WERI-Rb-1 (cell line): Measurements from ENCODE around the gene IARS2.

Experiments used
- DNase-seq: peaks from one replicate; pipeline ENCODE4 v3.0.0-alpha.2; 2020
- H3K27ac ChIP-seq: fragments of 250-450 bp; sonication (Bioruptor Pico); 2 replicates; pipeline ENCODE4 v1.5.1; 2020; ENCODE audit warnings: mild to moderate bottlenecking, moderate library complexity
- H3K27me3 ChIP-seq: fragments of 250-450 bp; sonication (Bioruptor Pico); 2 replicates; pipeline ENCODE4 v1.5.1; 2021; ENCODE audit warnings: mild to moderate bottlenecking, low read depth, moderate library complexity; ENCODE audit not compliant: insufficient read depth, severe bottlenecking
- H3K36me3 ChIP-seq: fragments of 250-450 bp; sonication (Bioruptor Pico); 2 replicates; pipeline ENCODE4 v1.5.1; 2020; ENCODE audit warnings: mild to moderate bottlenecking, moderate library complexity
- H3K4me3 ChIP-seq: 2 replicates; pipeline ENCODE4 v1.5.1; 2011; ENCODE audit warnings: low read depth, mild to moderate bottlenecking, control low read depth, low read length
- H3K9me3 ChIP-seq: fragments of 250-450 bp; sonication (Bioruptor Pico); 2 replicates; pipeline ENCODE4 v1.5.1; 2021; ENCODE audit warnings: mild to moderate bottlenecking, moderate library complexity; ENCODE audit not compliant: severe bottlenecking
- TF ChIP-seq, protein P1 (sequence below): IDR thresholded peaks from 2 replicates; pipeline ENCODE4 v1.5.1; 2011; ENCODE audit warnings: low read depth, mild to moderate bottlenecking, control low read depth, inconsistent platforms, low read length

The IARS2 gene

DNA sequence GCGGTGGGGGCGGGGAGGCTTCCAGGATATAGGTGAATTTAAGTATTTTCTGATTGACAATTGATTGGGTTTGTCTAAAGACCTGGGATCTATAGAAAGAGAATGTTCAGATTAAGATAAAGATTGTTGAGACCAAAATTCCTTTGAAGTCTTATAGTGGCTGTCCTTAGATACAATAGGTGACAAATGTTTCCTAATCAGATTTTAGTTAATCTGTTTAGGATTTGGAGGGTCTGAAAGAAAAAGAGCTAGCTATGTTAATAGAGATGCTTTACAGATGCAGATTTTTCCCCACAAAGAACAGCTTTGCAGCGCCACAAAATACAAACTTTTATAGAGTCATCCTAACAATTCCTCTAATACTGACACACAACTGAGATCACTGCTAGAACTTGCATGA lies 33.1 kb upstream of the IARS2 start:
- no peaks in the 10 kb centered on the region for H3K27me3 ChIP-seq
- H3K9me3 ChIP-seq = no peaks in the 10 kb centered on the region
- DNase-seq = no peak
- TF ChIP-seq, protein P1, sequence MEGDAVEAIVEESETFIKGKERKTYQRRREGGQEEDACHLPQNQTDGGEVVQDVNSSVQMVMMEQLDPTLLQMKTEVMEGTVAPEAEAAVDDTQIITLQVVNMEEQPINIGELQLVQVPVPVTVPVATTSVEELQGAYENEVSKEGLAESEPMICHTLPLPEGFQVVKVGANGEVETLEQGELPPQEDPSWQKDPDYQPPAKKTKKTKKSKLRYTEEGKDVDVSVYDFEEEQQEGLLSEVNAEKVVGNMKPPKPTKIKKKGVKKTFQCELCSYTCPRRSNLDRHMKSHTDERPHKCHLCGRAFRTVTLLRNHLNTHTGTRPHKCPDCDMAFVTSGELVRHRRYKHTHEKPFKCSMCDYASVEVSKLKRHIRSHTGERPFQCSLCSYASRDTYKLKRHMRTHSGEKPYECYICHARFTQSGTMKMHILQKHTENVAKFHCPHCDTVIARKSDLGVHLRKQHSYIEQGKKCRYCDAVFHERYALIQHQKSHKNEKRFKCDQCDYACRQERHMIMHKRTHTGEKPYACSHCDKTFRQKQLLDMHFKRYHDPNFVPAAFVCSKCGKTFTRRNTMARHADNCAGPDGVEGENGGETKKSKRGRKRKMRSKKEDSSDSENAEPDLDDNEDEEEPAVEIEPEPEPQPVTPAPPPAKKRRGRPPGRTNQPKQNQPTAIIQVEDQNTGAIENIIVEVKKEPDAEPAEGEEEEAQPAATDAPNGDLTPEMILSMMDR = no peak
- no peak overlapping the region for H3K27ac ChIP-seq
- peaks cover 49% of the 10 kb centered on the region for H3K36me3 ChIP-seq
- no peak overlapping the region for H3K4me3 ChIP-seq

DNA sequence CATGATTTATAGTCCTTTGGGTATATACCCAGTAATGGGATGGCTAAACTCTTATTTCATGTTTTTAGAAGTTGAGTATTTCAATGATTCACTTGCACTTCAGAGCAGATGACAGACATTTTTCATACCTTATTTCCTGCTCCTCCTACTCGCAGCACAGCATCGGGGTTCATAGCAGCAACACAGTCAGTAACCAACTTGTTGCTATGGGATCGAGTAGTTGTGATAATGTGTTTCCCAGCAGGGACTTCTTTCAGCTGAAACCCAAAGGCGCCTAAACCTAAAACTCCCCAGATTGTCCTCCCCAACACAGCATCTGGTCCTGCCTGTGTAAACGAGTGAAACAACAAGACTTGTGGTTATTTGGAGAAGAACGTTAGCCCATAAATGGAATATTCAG lies 31.3 kb upstream of the IARS2 start:
- Histone ChIP-seq H3K27ac (no peak overlapping the region), H3K27me3 (no peaks in the 10 kb centered on the region), H3K4me3 (no peak overlapping the region), H3K36me3 (peaks cover 42% of the 10 kb centered on the region), H3K9me3 (no peaks in the 10 kb centered on the region)
- TF ChIP-seq, protein P1 = no peak
- no peak for DNase-seq

- H3K36me3 ChIP-seq = peaks cover 41% of the 10 kb centered on the region
- DNase-seq = no peak
- TF ChIP-seq, protein P1 = no peak
- H3K9me3 ChIP-seq = no peaks in the 10 kb centered on the region
- no peaks in the 10 kb centered on the region for H3K27me3 ChIP-seq
- H3K27ac ChIP-seq = no peak overlapping the region
- H3K4me3 ChIP-seq = no peak overlapping the region
Measured at GRCh38 chr1:220067269-220068204, 26.4 kb upstream of the IARS2 start.

- TF ChIP-seq, protein P1 = no peak
- Histone ChIP-seq H3K4me3 (no peak overlapping the region), H3K9me3 (peaks cover 4% of the 10 kb centered on the region), H3K27me3 (no peaks in the 10 kb centered on the region), H3K27ac (no peak overlapping the region), H3K36me3 (peaks cover 27% of the 10 kb centered on the region)
- DNase-seq = no peak
Measured at GRCh38 chr1:220076861-220077762, 16.8 kb upstream of the IARS2 start.

DNA sequence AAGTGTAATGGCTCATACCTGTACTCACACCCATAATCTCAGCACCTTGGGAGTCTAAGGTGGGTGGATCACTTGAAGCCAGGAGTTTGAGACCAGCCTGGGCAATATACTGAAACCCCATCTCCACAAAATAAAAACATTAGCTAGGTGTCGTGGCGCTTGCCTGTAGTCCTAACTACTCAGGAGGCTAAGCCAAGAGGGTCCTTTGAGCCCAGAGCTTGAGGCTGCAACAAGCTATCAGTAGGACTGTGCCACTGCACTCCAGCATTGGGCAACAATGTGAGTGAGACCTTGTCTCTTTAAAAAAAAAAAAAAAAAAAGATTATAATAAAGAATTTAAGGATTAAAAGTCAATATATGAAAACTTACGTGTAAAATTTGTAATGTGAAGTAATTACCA lies 16.0 kb upstream of the IARS2 start:
- Histone ChIP-seq H3K9me3 (peaks cover 4% of the 10 kb centered on the region), H3K27ac (no peak overlapping the region), H3K27me3 (no peaks in the 10 kb centered on the region), H3K36me3 (peaks cover 21% of the 10 kb centered on the region), H3K4me3 (no peak overlapping the region)
- no peak for DNase-seq
- TF ChIP-seq, protein P1 = no peak
